Measurements from ENCODE around the gene PTH1R.

The PTH1R gene

GRCh38 chr3:46897829-46898320 lies 20.4 kb downstream of the PTH1R start:
- H3K36me3 ChIP-seq (ENCODE audit: control insufficient read depth in 5 of 5, insufficient read depth in 5 of 5, low read length in 5 of 5) = no peaks in the 10 kb centered on the region
- H3K9ac ChIP-seq (ENCODE audit: low read length in 5 of 5) = no peak overlapping the region
- H3K4me1 ChIP-seq (ENCODE audit: control insufficient read depth in 5 of 5, insufficient read depth in 5 of 5, low read length in 5 of 5) = peaks cover 3 to 25% (median 18%) of the 10 kb centered on the region in 5 donors
- H3K4me3 ChIP-seq (ENCODE audit: low read depth in 1 of 5, low read length in 5 of 5) = no peak overlapping the region
- H3K27me3 ChIP-seq (ENCODE audit: control insufficient read depth in 5 of 5, insufficient read depth in 4 of 5, low read length in 5 of 5) = peaks cover 0 to 11% (median 4%) of the 10 kb centered on the region in 5 donors
- H3K27ac ChIP-seq (ENCODE audit: low read depth, low read length) = no peak overlapping the region
- H3K9me3 ChIP-seq (ENCODE audit: control insufficient read depth in 5 of 5, low read length in 5 of 5) = no peaks in the 10 kb centered on the region

- peaks cover 2 to 18% (median 12%) of the 10 kb centered on the region in 5 donors for H3K4me1 ChIP-seq (ENCODE audit: control insufficient read depth in 5 of 5, insufficient read depth in 5 of 5, low read length in 5 of 5)
- no peak overlapping the region for H3K27ac ChIP-seq (ENCODE audit: low read depth, low read length)
- peaks cover 0 to 11% (median 4%) of the 10 kb centered on the region in 5 donors for H3K27me3 ChIP-seq (ENCODE audit: control insufficient read depth in 5 of 5, insufficient read depth in 4 of 5, low read length in 5 of 5)
- no peaks in the 10 kb centered on the region for H3K9me3 ChIP-seq (ENCODE audit: control insufficient read depth in 5 of 5, low read length in 5 of 5)
- no peak overlapping the region for H3K4me3 ChIP-seq (ENCODE audit: low read depth in 1 of 5, low read length in 5 of 5)
- no peaks in the 10 kb centered on the region for H3K36me3 ChIP-seq (ENCODE audit: control insufficient read depth in 5 of 5, insufficient read depth in 5 of 5, low read length in 5 of 5)
- no peak overlapping the region for H3K9ac ChIP-seq (ENCODE audit: low read length in 5 of 5)
Measured at GRCh38 chr3:46898321-46899150, 21.0 kb downstream of the PTH1R start.

GRCh38 chr3:46899151-46900006 lies 21.9 kb downstream of the PTH1R start:
- Histone ChIP-seq H3K27me3 (ENCODE audit: control insufficient read depth in 5 of 5, insufficient read depth in 4 of 5, low read length in 5 of 5) (peaks cover 0 to 11% (median 4%) of the 10 kb centered on the region in 5 donors), H3K9ac (ENCODE audit: low read length in 5 of 5) (no peak overlapping the region), H3K4me3 (ENCODE audit: low read depth in 1 of 5, low read length in 5 of 5) (no peak overlapping the region), H3K36me3 (ENCODE audit: control insufficient read depth in 5 of 5, insufficient read depth in 5 of 5, low read length in 5 of 5) (no peaks in the 10 kb centered on the region), H3K4me1 (ENCODE audit: control insufficient read depth in 5 of 5, insufficient read depth in 5 of 5, low read length in 5 of 5) (peaks cover 2 to 14% (median 10%) of the 10 kb centered on the region in 5 donors), H3K9me3 (ENCODE audit: control insufficient read depth in 5 of 5, low read length in 5 of 5) (no peaks in the 10 kb centered on the region), H3K27ac (ENCODE audit: low read depth, low read length) (no peak overlapping the region)

- Histone ChIP-seq H3K36me3 (ENCODE audit: control insufficient read depth in 5 of 5, insufficient read depth in 5 of 5, low read length in 5 of 5) (no peaks in the 10 kb centered on the region), H3K27me3 (ENCODE audit: control insufficient read depth in 5 of 5, insufficient read depth in 4 of 5, low read length in 5 of 5) (peaks cover 0 to 11% (median 4%) of the 10 kb centered on the region in 5 donors), H3K9ac (ENCODE audit: low read length in 5 of 5) (no peak overlapping the region), H3K27ac (ENCODE audit: low read depth, low read length) (no peak overlapping the region), H3K4me3 (ENCODE audit: low read depth in 1 of 5, low read length in 5 of 5) (no peak overlapping the region), H3K9me3 (ENCODE audit: control insufficient read depth in 5 of 5, low read length in 5 of 5) (no peaks in the 10 kb centered on the region), H3K4me1 (ENCODE audit: control insufficient read depth in 5 of 5, insufficient read depth in 5 of 5, low read length in 5 of 5) (peaks cover 2 to 14% (median 10%) of the 10 kb centered on the region in 5 donors)
Measured at GRCh38 chr3:46900007-46900292, 22.4 kb downstream of the PTH1R start.

GRCh38 chr3:46900356-46900755 lies 22.8 kb downstream of the PTH1R start:
- Histone ChIP-seq H3K27ac (ENCODE audit: low read depth, low read length) (no peak overlapping the region), H3K9ac (ENCODE audit: low read length in 5 of 5) (no peak overlapping the region)

GRCh38 chr3:46901061-46901460 lies 23.5 kb downstream of the PTH1R start:
- Histone ChIP-seq H3K4me1 (ENCODE audit: control insufficient read depth in 5 of 5, insufficient read depth in 5 of 5, low read length in 5 of 5) (peaks cover 2 to 14% (median 10%) of the 10 kb centered on the region in 5 donors), H3K9me3 (ENCODE audit: control insufficient read depth in 5 of 5, low read length in 5 of 5) (no peaks in the 10 kb centered on the region), H3K27me3 (ENCODE audit: control insufficient read depth in 5 of 5, insufficient read depth in 4 of 5, low read length in 5 of 5) (peaks cover 0 to 11% (median 4%) of the 10 kb centered on the region in 5 donors), H3K4me3 (ENCODE audit: low read depth in 1 of 5, low read length in 5 of 5) (no peak overlapping the region), H3K36me3 (ENCODE audit: control insufficient read depth in 5 of 5, insufficient read depth in 5 of 5, low read length in 5 of 5) (no peaks in the 10 kb centered on the region), H3K9ac (ENCODE audit: low read length in 5 of 5) (no peak overlapping the region), H3K27ac (ENCODE audit: low read depth, low read length) (no peak overlapping the region)

More at GRCh38 chr3:46900356-46900755, 22.8 kb downstream of the PTH1R start:
- H3K4me3 ChIP-seq (ENCODE audit: low read depth in 1 of 5, low read length in 5 of 5) = no peak overlapping the region
- H3K9me3 ChIP-seq (ENCODE audit: control insufficient read depth in 5 of 5, low read length in 5 of 5) = no peaks in the 10 kb centered on the region
- no peaks in the 10 kb centered on the region for H3K36me3 ChIP-seq (ENCODE audit: control insufficient read depth in 5 of 5, insufficient read depth in 5 of 5, low read length in 5 of 5)
- peaks cover 2 to 14% (median 10%) of the 10 kb centered on the region in 5 donors for H3K4me1 ChIP-seq (ENCODE audit: control insufficient read depth in 5 of 5, insufficient read depth in 5 of 5, low read length in 5 of 5)
- H3K27me3 ChIP-seq (ENCODE audit: control insufficient read depth in 5 of 5, insufficient read depth in 4 of 5, low read length in 5 of 5) = peaks cover 0 to 11% (median 4%) of the 10 kb centered on the region in 5 donors

GRCh38 chr3:46901591-46902187 lies 24.2 kb downstream of the PTH1R start:
- Histone ChIP-seq H3K9ac (ENCODE audit: low read length in 5 of 5) (no peak overlapping the region), H3K36me3 (ENCODE audit: control insufficient read depth in 5 of 5, insufficient read depth in 5 of 5, low read length in 5 of 5) (no peaks in the 10 kb centered on the region), H3K4me1 (ENCODE audit: control insufficient read depth in 5 of 5, insufficient read depth in 5 of 5, low read length in 5 of 5) (peaks cover 2 to 14% (median 10%) of the 10 kb centered on the region in 5 donors), H3K27me3 (ENCODE audit: control insufficient read depth in 5 of 5, insufficient read depth in 4 of 5, low read length in 5 of 5) (peaks cover 0 to 11% (median 4%) of the 10 kb centered on the region in 5 donors), H3K27ac (ENCODE audit: low read depth, low read length) (no peak overlapping the region), H3K4me3 (ENCODE audit: low read depth in 1 of 5, low read length in 5 of 5) (no peak overlapping the region), H3K9me3 (ENCODE audit: control insufficient read depth in 5 of 5, low read length in 5 of 5) (no peaks in the 10 kb centered on the region)

GRCh38 chr3:46902188-46902631 lies 24.7 kb downstream of the PTH1R start:
- Histone ChIP-seq H3K4me1 (ENCODE audit: control insufficient read depth in 5 of 5, insufficient read depth in 5 of 5, low read length in 5 of 5) (peaks cover 0 to 14% (median 10%) of the 10 kb centered on the region in 5 donors), H3K9me3 (ENCODE audit: control insufficient read depth in 5 of 5, low read length in 5 of 5) (no peaks in the 10 kb centered on the region), H3K4me3 (ENCODE audit: low read depth in 1 of 5, low read length in 5 of 5) (no peak overlapping the region), H3K9ac (ENCODE audit: low read length in 5 of 5) (no peak overlapping the region), H3K27ac (ENCODE audit: low read depth, low read length) (no peak overlapping the region), H3K27me3 (ENCODE audit: control insufficient read depth in 5 of 5, insufficient read depth in 4 of 5, low read length in 5 of 5) (peaks cover 0 to 11% (median 4%) of the 10 kb centered on the region in 5 donors), H3K36me3 (ENCODE audit: control insufficient read depth in 5 of 5, insufficient read depth in 5 of 5, low read length in 5 of 5) (no peaks in the 10 kb centered on the region)

GRCh38 chr3:46903341-46904302 lies 26.1 kb downstream of the PTH1R start:
- Histone ChIP-seq H3K4me3 (ENCODE audit: low read depth in 1 of 5, low read length in 5 of 5) (no peak overlapping the region), H3K27ac (ENCODE audit: low read depth, low read length) (no peak overlapping the region), H3K27me3 (ENCODE audit: control insufficient read depth in 5 of 5, insufficient read depth in 4 of 5, low read length in 5 of 5) (peaks cover 0 to 8% (median under 1%) of the 10 kb centered on the region in 5 donors), H3K9me3 (ENCODE audit: control insufficient read depth in 5 of 5, low read length in 5 of 5) (no peaks in the 10 kb centered on the region), H3K36me3 (ENCODE audit: control insufficient read depth in 5 of 5, insufficient read depth in 5 of 5, low read length in 5 of 5) (no peaks in the 10 kb centered on the region), H3K9ac (ENCODE audit: low read length in 5 of 5) (no peak overlapping the region), H3K4me1 (ENCODE audit: control insufficient read depth in 5 of 5, insufficient read depth in 5 of 5, low read length in 5 of 5) (peaks cover 3 to 23% (median 21%) of the 10 kb centered on the region in 5 donors)
